Lung (tissue), 12 donors: ENCODE measurements around the gene DUSP5. TPM values are rescaled to one million over a fixed set of nuclear protein-coding genes. Genes with fewer than 3 reads are reported as not detected.
A peak's percentile ranks its signal among the peaks of the same experiment; 100 is the strongest.

Source experiments
- ATAC-seq: fragments of 200-7000 bp; cut with Tn5 transposase; one replicate; pipeline ENCODE4 v1.9.1; 2020; ENCODE audit warnings: moderate number of reproducible peaks; ENCODE audit not compliant: insufficient read depth, low FRiP score
- DNase-seq, 3 donors: peaks; one replicate each; pipeline ENCODE4 v3.0.0-alpha.2; 2013 to 2017
- H3K27ac ChIP-seq, 2 donors: one replicate each; pipeline ENCODE4 v1.5.1; 2013; ENCODE audit warnings: mild to moderate bottlenecking in 2 of 2, moderate library complexity in 2 of 2, control low read depth in 1 of 2, inconsistent platforms in 1 of 2, low read depth in 1 of 2, low read length in 1 of 2
- H3K27me3 ChIP-seq, 3 donors: one replicate each; pipeline ENCODE4 v1.5.1; 2013; ENCODE audit warnings: low read length in 2 of 3; ENCODE audit not compliant: control insufficient read depth in 3 of 3, insufficient read depth in 3 of 3
- H3K36me3 ChIP-seq, 4 donors: one replicate each; pipeline ENCODE4 v1.5.1; 2013; ENCODE audit warnings: low read length in 4 of 4, mild to moderate bottlenecking in 1 of 4, moderate library complexity in 1 of 4; ENCODE audit not compliant: control insufficient read depth in 4 of 4, insufficient read depth in 4 of 4
- H3K4me1 ChIP-seq, 5 donors: one replicate each; pipeline ENCODE4 v1.5.1; 2013; ENCODE audit warnings: low read length in 5 of 5, mild to moderate bottlenecking in 2 of 5, moderate library complexity in 1 of 5; ENCODE audit not compliant: control insufficient read depth in 5 of 5, insufficient read depth in 5 of 5
- H3K4me3 ChIP-seq: one replicate; pipeline ENCODE4 v1.5.1; 2013; ENCODE audit warnings: mild to moderate bottlenecking, control low read depth, moderate library complexity
- H3K9ac ChIP-seq, 2 donors: one replicate each; pipeline ENCODE4 v1.5.1; 2013; ENCODE audit warnings: low read length in 2 of 2, control low read depth in 1 of 2; ENCODE audit not compliant: insufficient read depth in 1 of 2
- H3K9me3 ChIP-seq, 4 donors: one replicate each; pipeline ENCODE4 v1.5.1; 2013; ENCODE audit warnings: low read length in 3 of 4, mild to moderate bottlenecking in 1 of 4, moderate library complexity in 1 of 4; ENCODE audit not compliant: control insufficient read depth in 4 of 4, insufficient read depth in 3 of 4
- CTCF ChIP-seq: IDR thresholded peaks from 2 replicates; pipeline ENCODE4 v1.5.1; 2012; ENCODE audit warnings: mild to moderate bottlenecking; ENCODE audit errors: control extremely low read depth, extremely low read depth
- WGBS, 2 donors: extraction: QIAGEN DNeasy Blood & Tissue Kit; methylation state at CpG; one replicate each; pipeline ENCODE4 v1.1.7; 2013; 5-methylcytosine and 5-hydroxymethylcytosine counted together
- polyA plus RNA-seq, 2 donors: library from polyadenylated mRNA; stranded (reverse); fragments of 200-250 nt; gene quantifications; one replicate each; pipeline ENCODE4 v1.2.1, GENCODE V29; 2013
- total RNA-seq, 2 donors: library from RNA; depleted of rRNA in 1 of 2; stranded (reverse); fragments of >200 nt in 1 of 2; gene quantifications; one replicate each; pipeline ENCODE4 v1.2.1, GENCODE V29; 2014 to 2021
- donor health status: control.
- donor health status: control.
- donor health status: Bipolar disorder and iron deficiency.
- donor health status: healthy.
- donor health status: DM: yes; HTN: yes; CAD: no.

DUSP5 gene
- total and polyA plus RNA-seq, 4 donors, result 10.3 to 16.4 (median 12.9) TPM

DNA sequence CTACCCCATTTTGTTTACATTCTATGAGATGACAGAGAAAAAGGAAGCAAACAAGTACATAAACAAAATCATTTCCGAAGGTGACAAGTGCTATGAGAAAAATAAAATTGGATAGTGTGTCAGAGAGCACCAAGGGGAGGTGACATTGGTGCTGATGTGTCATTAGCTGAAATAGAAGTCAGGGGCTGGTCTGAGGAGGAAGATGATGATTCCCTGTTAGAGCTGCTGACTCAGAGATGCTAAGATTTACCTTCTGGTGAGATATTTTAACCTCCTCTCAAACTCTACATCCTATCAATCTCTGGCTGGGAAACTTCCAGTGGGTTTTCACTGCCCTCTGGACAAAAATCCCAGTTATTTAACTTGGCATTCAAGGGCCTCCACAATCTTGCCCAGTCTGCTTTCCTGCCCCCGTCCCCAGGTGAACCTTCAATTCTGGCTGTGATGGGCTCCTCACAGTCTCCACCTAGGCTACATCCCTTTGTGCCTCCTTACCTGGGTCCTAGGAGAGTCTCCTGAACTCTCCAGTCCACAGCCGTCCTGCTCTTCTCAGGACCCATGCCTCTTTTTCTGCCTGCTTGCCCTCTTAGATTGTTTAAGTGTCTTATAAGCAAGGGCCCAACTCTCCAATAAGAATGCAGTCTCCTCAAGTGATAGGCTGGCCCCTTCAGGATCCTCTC lies 26.6 kb downstream of the DUSP5 start:
- Histone ChIP-seq H3K9ac (no peak overlapping the region), H3K4me3 (no peak overlapping the region), H3K27me3 (no peaks in the 10 kb centered on the region), H3K27ac (no peak overlapping the region), H3K9me3 (no peaks in the 10 kb centered on the region), H3K36me3 (no peaks in the 10 kb centered on the region), H3K4me1 (peaks cover 0 to 6% (median 0%) of the 10 kb centered on the region in 5 donors)
- ATAC-seq (no peak), DNase-seq (no peak)
- no peak for TF ChIP-seq CTCF
- WGBS, 2 donors, result 78 to 90% methylated on average over 3 of the region's 3 CpGs

DNA sequence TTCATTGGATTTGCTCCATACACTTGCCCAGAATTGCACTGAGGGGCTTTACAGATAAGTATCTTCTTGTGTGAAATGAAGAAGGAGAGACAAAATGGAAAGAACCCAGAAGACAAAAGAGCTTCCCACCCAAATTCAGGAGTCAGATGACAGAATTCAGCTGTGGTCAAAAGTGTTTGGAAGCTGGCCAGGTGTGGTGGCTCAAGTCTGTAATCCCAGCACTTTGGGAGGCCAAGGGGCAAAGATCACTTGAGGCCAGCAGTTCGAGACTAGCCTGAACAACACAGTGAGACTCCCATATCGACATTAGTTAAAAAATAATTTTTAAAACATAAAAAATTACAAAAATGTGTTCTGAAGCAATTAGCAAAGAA lies 27.1 kb downstream of the DUSP5 start:
- ATAC-seq (no peak), DNase-seq (peak in 2 of 3 donors; percentile 49 to 56)
- Histone ChIP-seq H3K9ac (no peak overlapping the region), H3K9me3 (no peaks in the 10 kb centered on the region), H3K27ac (no peak overlapping the region), H3K27me3 (no peaks in the 10 kb centered on the region), H3K4me3 (no peak overlapping the region), H3K4me1 (peaks cover 0 to 6% (median 0%) of the 10 kb centered on the region in 5 donors), H3K36me3 (no peaks in the 10 kb centered on the region)
- no peak for TF ChIP-seq CTCF
- WGBS, 2 donors, result 67 to 91% methylated on average over 2 of the region's 2 CpGs

- Histone ChIP-seq H3K9ac (no peak overlapping the region), H3K27me3 (no peaks in the 10 kb centered on the region), H3K9me3 (no peaks in the 10 kb centered on the region), H3K36me3 (no peaks in the 10 kb centered on the region), H3K27ac (peak overlapping the region in 1 of 2 donors; percentile 7), H3K4me3 (no peak overlapping the region), H3K4me1 (peaks cover 0 to 6% (median 0%) of the 10 kb centered on the region in 5 donors)
- DNase-seq (no peak), ATAC-seq (no peak)
- 67 to 74% methylated on average over 9 of the region's 9 CpGs for WGBS, 2 donors
- TF ChIP-seq CTCF, result no peak
These were observed 27.9 kb downstream of the DUSP5 start for GRCh38 chr10:110525349-110526260.
